ENCODE data around the gene DNAJC6.
"Not testable (repeated sequence)": the region's sequence is repeated elsewhere in the genome, so short reads cannot be mapped to it uniquely, and the experiment has no call there.

Gene DNAJC6

DNA sequence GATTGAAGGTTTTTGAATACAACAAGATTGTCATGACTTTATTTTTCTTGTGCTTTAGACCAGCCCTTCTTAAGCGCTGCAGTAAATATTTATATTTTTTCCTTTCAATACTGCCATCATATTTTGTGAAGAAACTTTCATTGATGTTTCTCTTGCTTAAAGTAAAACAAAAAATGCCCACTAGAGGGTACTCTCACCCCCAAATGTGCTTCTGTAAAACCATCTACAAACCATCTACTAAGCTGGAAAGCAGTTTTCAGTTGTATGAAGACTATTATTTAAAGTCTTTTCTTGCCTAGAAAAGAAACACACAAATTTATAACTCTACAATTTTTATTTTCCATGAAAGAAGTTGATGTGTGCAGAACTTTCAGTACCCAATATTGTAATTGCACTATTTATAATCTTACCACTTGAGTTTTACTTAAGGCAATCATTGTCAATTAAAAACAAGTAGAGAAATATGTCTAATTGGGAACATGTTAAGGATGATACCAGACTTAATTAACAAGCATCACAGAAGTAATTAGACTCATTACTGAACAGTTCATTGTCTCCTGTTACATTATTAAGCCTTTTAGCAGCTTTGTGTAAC is 121.9 kb downstream of the DNAJC6 start:
- DNase-seq (ENCODE audit: low spot score), result peak; percentile 26

DNA sequence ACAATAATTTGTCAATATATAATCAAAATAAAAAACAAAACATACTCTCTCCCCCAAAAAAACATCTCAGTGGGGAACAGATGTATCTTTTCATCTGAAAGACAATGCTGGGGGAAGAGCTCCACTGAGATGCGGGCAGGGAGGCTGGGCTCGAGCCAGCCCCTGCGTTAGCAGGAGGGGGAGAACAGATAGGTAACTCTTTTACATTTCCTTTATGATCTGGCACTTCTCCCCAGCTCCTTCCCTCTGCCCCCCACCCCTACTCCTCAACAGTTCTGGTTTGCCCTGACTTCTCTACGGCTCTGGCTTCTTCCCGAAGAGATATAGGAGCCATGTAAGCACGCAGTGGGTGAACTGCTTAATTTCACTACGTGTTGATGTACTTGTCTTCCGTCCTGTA is 123.6 kb downstream of the DNAJC6 start:
- no peak for DNase-seq (ENCODE audit: low spot score)

- no peak for DNase-seq (ENCODE audit: low spot score)
These were observed 124.9 kb downstream of the DNAJC6 start for GRCh38 chr1:65434255-65434654.

DNA sequence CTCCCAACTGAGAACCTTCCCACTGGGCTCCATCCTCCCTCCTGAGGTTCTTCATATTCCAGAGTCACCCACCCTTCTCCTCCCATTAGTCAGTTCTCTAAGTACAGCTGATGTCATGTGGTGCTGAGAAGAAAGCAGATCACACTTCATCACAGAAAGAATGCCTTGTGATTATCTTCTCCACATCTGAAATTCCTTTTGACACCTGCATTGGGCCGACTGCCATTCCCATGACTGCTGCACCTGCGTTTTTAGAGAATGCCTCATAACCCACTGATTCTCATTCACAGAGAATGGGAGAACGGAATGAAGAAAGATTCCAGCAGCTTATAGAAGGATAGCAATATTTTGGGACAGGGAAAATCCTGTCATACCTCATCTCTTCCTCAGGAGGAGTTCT is 125.4 kb downstream of the DNAJC6 start:
- no peak for DNase-seq (ENCODE audit: low spot score)

- DNase-seq (ENCODE audit: low spot score), result peak; percentile 54
These were observed 126.6 kb downstream of the DNAJC6 start for GRCh38 chr1:65435987-65436386.

- no peak for DNase-seq (ENCODE audit: low spot score)
These were observed 128.3 kb downstream of the DNAJC6 start for GRCh38 chr1:65437616-65438015.

- DNase-seq (ENCODE audit: low spot score), result no peak
These were observed 131.1 kb downstream of the DNAJC6 start for GRCh38 chr1:65440322-65440900.

DNA sequence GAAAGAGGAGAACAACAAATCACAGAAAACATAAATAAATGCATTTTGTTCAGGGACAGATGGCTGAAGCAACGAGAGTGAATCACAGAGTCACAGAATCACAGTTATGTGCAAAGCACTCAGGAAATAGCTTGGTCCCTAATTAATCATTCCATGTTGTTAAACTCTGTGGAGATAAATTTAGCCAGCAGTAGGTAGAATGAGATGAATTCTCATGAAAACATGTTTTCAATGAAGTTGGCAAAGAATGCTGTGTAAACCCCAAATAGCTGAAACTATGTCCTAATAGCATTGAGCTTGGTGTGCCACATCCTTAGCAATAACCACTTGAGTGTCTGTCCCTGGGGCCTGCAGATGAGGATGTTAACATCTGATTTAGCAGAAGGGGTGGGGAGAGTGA is 131.6 kb downstream of the DNAJC6 start:
- DNase-seq (ENCODE audit: low spot score), result peak; percentile 7

GRCh38 chr1:65441464-65441863 is 132.1 kb downstream of the DNAJC6 start:
- no peak for DNase-seq (ENCODE audit: low spot score)

DNA sequence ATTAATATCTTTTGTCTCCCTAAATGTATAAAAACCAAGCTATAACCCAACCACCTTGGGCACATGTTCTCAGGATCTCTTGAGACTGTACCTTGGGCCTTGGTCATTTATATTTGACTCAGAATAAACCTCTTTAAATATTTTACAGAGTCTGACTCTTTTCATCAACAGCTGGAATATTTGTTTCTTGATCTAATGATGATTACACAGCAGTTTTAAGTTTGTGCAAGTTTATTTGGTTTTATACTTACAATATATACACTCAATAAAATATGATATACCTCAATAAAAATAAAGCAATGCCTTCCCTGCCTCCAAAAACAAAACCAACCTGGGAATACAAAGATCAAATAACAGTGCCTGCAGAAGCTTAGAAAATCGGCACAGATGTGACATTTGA is 133.1 kb downstream of the DNAJC6 start:
- DNase-seq (ENCODE audit: low spot score), result no peak

DNA sequence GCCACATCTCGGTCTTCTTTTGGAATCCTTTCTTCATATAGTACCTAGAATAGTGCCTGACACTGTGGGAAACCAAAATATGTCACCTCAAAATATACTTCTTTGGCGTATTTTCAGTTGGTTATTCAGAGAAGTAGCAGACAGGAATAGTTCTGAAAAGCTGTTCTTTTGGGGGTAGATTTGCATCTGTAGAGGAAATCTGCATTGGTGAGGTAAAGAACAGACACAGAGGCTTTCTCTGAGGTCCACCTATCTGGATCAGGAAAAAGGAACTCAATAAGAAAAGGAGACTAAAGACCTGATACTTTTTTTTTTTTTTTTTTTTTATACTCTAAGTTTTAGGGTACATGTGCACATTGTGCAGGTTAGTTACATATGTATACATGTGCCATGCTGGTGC is 134.3 kb downstream of the DNAJC6 start:
- DNase-seq (ENCODE audit: low spot score), result no peak

DNA sequence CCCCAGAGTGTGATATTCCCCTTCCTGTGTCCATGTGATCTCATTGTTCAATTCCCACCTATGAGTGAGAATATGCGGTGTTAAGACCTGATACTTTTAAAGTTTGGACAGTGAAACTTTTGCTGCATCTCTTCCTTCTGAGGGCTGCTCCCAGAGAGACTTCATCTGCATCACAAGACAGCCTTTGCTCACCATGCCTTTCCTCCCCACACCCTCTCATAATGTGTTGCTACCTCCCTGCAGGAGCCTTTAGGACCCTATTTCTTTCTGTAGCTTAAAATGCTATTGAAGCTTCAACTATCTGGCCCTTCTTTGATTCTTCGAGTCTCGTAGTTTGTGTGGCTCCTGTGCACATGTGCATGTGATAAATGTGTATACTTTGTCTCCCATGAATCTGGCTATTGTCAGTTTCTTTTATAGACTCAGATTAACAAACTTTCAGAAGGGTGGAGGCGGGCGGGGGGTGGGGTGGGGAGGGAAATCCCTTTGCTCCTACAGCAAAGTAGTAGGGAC is 134.8 kb downstream of the DNAJC6 start:
- no peak for DNase-seq (ENCODE audit: low spot score)

DNA sequence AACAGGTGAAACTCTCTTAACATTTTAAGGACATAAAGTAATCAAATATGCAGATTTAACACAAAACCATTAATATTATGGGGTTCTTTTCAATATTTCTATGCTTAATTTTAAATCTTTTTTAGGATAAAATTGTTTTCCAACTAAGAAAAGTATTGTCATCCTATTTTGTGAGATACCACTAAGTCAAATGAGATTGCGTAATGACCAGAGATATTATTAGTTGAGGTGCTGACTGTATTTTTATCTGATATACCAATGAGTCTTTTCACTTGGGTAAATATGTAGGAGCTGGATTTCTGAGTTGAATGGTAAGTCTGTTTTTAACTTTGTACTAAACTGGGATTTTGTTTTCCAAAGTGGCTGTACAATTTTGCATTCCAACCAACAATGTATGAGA is 136.5 kb downstream of the DNAJC6 start:
- DNase-seq (ENCODE audit: low spot score), result no peak

- DNase-seq (ENCODE audit: low spot score), result no peak
These were observed 140.0 kb downstream of the DNAJC6 start for GRCh38 chr1:65449214-65449823.

- DNase-seq (ENCODE audit: low spot score), result not testable (repeated sequence)
These were observed 146.3 kb downstream of the DNAJC6 start for GRCh38 chr1:65455678-65456077.

- DNase-seq (ENCODE audit: low spot score), result no peak
These were observed 147.1 kb downstream of the DNAJC6 start for GRCh38 chr1:65456481-65456880.

DNA sequence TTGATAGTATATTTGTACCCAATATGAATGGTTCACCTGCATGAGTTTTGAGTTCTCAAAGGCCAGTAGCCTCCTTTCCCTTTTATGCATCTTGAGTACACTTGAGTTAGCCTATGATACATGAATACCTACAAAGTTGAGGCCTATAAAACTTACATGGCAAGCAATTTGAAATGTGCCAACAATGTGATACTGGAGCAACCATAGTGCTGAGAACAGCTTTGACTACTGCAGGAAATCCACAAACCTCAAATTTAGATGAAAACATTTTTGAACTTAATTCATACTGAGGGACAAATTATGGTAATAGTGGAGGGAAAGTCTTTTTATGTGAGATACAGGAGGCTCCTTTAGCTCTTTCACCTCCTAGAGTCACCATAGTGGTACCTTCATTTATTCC is 148.5 kb downstream of the DNAJC6 start:
- DNase-seq (ENCODE audit: low spot score), result no peak

DNA sequence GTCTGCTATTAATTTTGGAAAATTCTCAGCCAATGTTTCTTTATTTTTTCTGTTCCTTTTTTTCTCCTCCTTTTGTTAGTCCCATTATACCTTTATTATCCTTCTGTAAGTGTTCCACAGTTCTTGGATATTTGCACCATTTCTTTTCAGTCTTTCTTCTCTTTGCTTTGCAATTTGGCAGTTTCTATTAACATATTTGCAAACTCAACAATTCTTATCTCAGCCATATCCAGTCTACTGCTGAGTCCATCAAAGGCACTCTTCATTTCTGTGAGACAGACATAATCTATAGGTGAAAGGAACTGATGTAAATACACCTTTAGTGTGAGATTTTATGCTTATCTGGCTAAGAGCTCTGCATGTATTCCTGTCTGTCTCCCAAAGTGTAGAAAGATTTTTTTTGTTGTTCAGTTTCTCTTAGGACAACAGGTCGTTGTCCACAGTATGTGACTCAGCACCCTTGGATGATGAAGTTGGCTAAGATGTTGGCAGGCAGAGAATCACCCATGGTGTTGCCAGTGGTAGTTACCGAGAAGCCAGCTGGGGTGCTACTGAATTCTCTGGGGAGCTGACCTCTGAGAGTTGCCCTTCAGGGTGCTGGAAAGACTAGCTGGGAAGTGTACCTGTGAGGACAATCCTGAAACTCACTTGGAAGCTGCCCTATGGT is 149.5 kb downstream of the DNAJC6 start:
- DNase-seq (ENCODE audit: low spot score), result no peak

- peak; percentile 45 for DNase-seq (ENCODE audit: low spot score)
These were observed 150.0 kb downstream of the DNAJC6 start for GRCh38 chr1:65459397-65459768.
